ENCODE measurements around the gene EFCAB8.

- TF ChIP-seq CTCF (IDR thresholded peaks at IDR 0.05) (no peak), POLR2A (IDR thresholded peaks at IDR 0.05) (no peak)
Measured at GRCh38 chr20:32848846-32849245, 9.9 kb upstream of the EFCAB8 start.

Measured in body of pancreas (tissue), 4 donors.